NCI-H345 (cell line): ENCODE measurements around the gene ARHGAP24.
A peak's percentile ranks its signal among the peaks of the same experiment; 100 is the strongest.
"Not testable (repeated sequence)": the region's sequence is repeated elsewhere in the genome, so short reads cannot be mapped to it uniquely, and the experiment has no call there.

Experiments used
- DNase-seq: peaks from one replicate; lab custom pipeline; 2025; lab: John Stamatoyannopoulos, UW

ARHGAP24 gene

GRCh38 chr4:85482010-85482738 is 7.2 kb downstream of the ARHGAP24 start:
- DNase-seq, result no peak

DNA sequence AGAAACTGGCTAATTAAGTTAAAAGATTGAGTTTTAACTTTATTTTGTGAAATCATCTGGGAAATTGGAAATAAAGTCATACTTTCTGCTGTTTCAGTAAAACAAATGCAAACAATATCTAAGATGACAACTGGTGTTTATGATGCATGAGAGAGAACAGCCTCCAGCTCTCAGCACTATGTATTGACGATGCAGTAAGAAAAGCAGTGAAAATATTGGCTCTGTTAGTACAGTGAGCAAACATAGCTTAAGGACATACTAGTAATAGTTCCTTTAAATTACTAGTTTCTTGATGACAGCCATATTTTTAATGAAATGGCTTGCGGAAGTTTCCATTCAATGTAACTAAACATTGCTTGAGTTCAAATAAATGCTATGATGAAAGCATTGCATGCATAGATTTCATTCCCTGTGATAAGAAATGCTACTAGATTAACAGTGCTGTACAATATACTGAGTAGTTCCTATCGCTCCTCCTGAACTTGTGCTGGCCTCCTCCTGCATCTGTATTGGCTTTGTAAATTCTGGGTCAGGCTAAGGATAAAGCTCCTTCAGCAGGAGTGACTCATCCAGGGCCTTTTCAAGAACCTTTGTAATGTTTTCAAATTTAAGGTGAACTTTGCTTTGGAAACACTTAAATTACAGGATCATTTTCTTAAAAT is 11.6 kb downstream of the ARHGAP24 start:
- DNase-seq, result no peak

- peak; percentile 25 for DNase-seq
These were observed 13.5 kb downstream of the ARHGAP24 start for GRCh38 chr4:85488416-85488815.

DNA sequence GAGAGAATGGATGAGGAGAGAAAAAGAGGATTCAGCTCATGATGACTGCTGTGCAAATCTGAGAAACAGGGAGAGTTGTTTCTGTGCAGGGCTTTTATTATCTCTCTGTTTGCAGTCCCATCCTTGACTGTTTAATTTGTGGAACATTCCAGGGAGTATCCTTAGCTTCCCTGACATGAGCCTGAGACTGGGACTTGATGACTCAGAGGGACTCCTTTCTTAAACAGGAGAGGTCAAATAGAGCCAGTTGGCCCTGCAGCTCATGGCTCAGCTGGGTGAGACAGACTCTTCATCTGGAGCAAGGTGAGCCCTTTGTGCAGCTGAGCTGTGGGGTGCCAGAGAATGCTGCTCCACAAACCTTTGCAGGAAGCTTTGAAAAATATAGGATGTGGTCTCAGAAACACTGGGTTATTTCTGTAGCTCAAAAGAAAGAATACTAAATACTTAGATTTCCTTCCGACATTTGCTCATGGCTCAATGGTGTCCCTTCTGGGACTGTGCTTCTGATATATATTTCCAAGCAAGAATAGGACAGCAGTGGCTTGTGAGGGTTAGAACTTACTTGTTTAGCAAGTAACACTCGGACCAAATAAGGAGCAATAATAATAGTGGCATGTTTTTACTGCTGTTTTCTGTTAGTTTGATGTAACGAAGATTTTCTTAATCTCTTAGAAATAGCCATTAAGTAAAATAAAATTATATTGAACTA is 14.5 kb downstream of the ARHGAP24 start:
- DNase-seq, result peak; percentile 11

GRCh38 chr4:85491527-85491926 is 16.6 kb downstream of the ARHGAP24 start:
- peak; percentile 57 for DNase-seq

DNA sequence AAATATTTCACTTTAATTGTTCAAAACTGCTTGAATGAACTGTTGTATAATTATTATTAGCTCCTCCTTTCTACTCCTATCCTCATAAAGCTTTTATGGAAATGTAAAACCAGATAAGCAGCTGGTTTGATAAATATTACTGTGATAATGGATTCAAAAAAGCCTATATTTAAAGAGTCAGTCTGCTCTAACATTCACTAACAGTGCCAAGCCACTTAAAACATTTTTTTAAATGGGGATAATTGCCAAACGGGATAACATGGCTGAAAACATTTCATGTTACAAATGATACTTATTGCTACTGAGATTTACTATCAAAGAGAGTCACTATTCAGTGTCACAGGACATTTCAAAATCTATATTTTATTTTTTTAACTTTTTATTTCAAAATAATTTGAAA is 17.4 kb downstream of the ARHGAP24 start:
- no peak for DNase-seq

DNA sequence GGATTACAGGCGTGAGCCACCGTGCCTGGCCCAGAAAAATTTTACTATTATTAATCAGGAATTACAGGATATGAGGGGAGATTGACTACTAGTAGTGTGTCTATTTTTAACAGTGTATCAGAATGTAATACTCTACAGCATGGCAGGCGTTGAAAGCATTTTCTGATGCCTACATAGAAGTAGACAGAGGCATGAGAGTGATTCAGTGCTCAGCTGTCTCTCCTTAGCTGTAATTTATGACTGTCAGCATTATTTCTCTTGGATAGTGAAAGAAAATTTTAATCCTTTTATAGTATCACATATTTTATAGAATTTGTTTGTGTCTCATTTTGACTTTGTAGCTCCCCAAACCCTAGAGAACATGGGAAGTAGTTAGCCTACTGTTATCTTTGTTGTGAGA is 20.7 kb downstream of the ARHGAP24 start:
- no peak for DNase-seq

GRCh38 chr4:85496126-85496849 is 21.3 kb downstream of the ARHGAP24 start:
- no peak for DNase-seq

DNA sequence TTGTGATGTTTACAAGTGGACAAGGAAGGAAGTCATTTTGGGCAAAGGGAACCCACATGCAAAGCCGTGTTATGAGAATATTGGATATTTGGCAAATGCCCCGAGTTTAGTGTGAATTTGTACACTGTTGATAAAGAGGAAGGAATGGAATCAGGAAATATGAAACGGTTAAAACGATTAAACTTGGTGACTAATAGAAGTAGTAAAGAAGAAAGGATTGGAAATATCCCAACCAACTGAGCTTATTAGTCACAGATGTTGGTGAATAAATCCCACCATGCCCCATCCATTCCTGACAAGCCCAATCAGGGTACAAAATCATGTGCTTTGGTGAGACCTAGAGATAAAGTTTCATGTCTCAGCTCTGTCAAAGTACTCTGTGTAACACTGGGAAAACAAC is 22.0 kb downstream of the ARHGAP24 start:
- no peak for DNase-seq

DNA sequence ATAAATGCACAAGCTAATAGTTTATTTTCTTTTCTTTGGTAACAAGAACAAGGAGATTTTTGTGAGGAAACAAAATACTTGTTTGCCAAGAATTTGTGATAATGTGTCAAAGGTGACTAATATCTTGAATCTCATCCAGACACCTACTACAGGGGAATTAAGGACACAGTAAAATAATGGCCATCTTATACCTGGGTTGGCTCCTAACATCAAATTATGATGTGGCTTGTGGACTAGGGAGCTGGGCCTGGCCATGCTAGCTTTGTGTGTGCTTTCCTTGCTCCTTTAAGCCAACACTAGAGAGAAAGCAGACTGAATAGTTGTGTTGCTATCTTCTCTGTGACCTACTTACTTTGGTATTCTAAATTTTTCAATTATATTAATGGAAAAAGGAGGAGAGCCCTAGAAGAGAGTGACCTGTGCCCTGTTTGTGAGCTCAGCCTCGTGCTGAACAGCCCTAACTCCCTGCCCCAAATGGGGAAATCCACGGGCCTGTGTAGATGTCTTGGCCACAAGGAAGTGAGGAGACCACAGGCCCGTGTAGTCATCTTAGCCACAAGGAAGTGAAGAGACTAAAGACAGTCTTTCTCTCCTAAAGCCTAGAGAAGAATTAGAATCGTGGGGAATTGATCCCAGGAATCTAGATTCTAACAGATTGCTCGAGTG is 23.3 kb downstream of the ARHGAP24 start:
- DNase-seq, result no peak

GRCh38 chr4:85499573-85499972 is 24.6 kb downstream of the ARHGAP24 start:
- DNase-seq, result no peak

GRCh38 chr4:85500110-85500867 is 25.3 kb downstream of the ARHGAP24 start:
- DNase-seq, result no peak

DNA sequence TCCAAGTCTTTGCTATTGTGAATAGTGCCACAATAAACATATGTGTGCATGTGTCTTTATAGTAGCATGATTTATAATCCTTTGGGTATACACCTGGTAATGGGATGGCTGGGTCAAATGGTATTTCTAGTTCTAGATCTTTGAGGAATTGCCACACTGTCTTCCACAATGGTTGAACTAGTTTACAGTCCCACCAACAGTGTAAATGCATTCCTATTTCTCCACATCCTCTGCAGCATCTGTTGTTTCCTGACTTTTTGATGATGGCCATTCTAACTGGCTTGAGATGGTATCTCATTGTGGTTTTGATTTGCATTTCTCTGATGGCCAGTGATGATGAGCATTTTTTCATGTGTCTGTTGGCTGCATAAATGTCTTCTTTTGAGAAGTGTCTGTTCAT is 26.2 kb downstream of the ARHGAP24 start:
- DNase-seq, result not testable (repeated sequence)

DNA sequence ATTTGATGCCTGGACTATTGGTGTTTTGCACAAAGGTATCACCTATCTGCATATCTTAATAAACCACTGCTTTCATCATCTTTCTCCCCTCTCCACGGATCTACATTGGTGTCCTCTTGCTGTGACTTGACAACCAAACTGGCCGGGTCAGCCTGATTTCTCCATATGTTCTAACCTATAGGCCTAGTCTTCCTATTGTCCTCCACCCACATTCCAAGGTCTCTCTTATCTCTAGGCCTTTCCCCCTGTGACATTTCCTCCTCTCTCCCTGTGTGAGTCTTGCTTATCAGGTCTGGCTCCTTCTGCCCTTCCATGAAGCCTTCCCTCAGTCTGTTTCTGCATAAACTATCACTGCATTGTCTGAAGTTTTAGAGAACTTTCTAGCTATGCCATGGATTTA is 33.7 kb downstream of the ARHGAP24 start:
- DNase-seq, result no peak

GRCh38 chr4:85509882-85510631 is 35.1 kb downstream of the ARHGAP24 start:
- DNase-seq, result no peak

- no peak for DNase-seq
These were observed 35.7 kb downstream of the ARHGAP24 start for GRCh38 chr4:85510632-85510984.

- DNase-seq, result no peak
These were observed 37.7 kb downstream of the ARHGAP24 start for GRCh38 chr4:85512446-85513205.

GRCh38 chr4:85514117-85514516 is 39.2 kb downstream of the ARHGAP24 start:
- DNase-seq, result no peak

DNA sequence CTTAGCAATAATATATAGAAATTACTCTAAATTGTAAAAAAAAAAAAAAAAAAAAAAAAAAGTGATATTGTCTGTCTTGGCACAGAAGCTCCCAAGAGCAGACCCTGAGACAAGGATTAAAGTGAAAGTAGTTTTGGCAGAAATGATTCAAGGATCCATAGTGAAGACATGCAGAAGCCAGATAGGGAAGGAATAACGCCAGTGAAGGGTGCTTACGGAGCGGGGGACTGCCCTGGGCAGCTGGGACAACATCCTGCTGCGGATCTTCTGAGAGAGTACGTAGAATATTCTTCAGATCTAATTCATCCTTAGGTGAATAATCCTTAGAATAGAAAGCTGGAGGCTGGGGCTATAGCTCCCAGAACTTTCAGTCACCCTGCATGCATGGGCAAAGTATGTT is 39.8 kb downstream of the ARHGAP24 start:
- no peak for DNase-seq

DNA sequence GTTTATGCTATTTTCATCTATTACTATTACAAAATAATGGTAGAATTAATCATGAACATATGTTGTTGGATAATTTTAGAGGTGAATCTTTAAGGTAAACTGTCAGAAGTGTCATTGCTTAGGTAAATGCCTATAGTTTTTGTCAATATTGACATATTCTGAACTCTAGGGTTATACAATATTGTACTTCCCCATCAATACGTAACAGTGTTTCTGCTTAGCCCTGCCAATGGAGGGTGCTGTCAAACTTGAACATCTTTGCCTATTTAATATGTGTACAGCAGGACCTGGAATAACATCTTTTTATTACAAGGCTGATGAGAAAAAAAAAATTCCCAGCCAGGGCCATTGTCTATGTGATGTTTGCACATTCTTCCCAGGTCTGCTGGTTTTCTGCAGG is 40.8 kb downstream of the ARHGAP24 start:
- no peak for DNase-seq
